Right atrium auricular region (tissue), 2 donors: Measurements from ENCODE around the gene SCLY. TPM values are rescaled to one million over a fixed set of nuclear protein-coding genes. Genes with fewer than 3 reads are reported as not detected.

Source experiments
- DNase-seq: peaks from one replicate; pipeline ENCODE4 v3.0.0-alpha.2; 2019; ENCODE audit warnings: low spot score
- H3K27ac ChIP-seq, 2 donors: fragments of 200-600 bp; sonication (generic); 1 replicate in 1 of 2; 2 replicates in 1 of 2; pipeline ENCODE4 v1.5.1; 2016 to 2019
- H3K27me3 ChIP-seq, 2 donors: fragments of 200-600 bp; sonication (generic); one replicate each; pipeline versions ENCODE4 v1.5.1 to v1.6.0; 2017 to 2019
- H3K36me3 ChIP-seq: fragments of 200-600 bp; sonication (generic); one replicate; pipeline ENCODE4 v1.5.1; 2016
- H3K4me1 ChIP-seq, 2 donors: fragments of 200-600 bp; sonication (generic); one replicate each; pipeline versions ENCODE4 v1.5.1 to v1.6.0; 2017 to 2019
- H3K4me3 ChIP-seq, 2 donors: fragments of 200-600 bp; sonication (generic); 1 replicate in 1 of 2; 2 replicates in 1 of 2; pipeline ENCODE4 v1.5.1; 2017 to 2019; ENCODE audit warnings: mild to moderate bottlenecking in 1 of 2, moderate library complexity in 1 of 2
- H3K9me3 ChIP-seq, 2 donors: fragments of 200-600 bp; sonication (generic); one replicate each; pipeline ENCODE4 v1.5.1; 2019
- total RNA-seq, 2 donors: library from RNA; depleted of rRNA; stranded (reverse); fragments of >200 nt; gene quantifications; one replicate each; pipeline ENCODE4 v1.1.0, GENCODE V29; 2016
- TF ChIP-seq, protein P1 (sequence below), 2 donors: fragments of 200-600 bp; sonication (generic); IDR thresholded peaks; one replicate each; pipeline ENCODE4 v1.5.1; 2019; ENCODE audit warnings: antibody characterized with exemption in 2 of 2

Gene SCLY
- total RNA-seq, 2 donors from 2014 or later, result 6.5 to 11.3 TPM

DNA sequence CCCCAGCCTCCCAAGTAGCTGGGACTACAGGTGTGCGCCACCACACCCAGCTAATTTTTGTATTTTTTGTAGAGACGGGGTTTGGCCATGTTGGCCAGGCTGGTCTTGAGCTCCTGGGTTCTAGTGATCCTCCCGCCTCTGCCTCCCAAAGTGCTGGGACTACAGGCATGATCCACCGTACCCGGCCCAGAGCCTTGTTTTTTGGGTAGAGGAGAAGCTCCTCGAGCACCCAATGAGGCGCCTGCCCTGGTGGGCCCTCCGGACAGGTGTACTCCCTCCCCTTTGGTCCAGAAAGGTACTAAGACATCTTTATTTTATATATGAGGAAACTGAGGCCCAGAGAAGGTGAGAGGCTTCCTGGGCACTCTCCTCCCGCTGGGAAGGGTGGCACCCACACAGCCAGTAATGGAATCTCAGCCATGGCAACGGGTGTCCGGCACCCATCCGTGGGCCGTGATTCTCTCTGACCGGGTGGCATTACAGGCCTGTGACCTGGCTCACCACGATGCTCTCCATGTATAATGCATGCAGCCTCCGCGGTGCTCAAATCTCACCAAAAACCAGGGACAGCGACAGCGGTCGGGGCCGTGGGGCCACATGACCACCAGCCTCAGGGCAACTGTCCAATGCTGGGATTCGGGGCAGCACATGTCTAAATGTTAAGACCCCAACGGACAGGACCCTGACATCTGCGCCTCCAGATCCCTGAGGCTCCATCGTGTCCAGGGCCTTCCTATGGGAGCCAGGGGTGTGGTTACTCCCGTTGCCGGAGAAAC, 60.9 kb downstream of the SCLY start:
- Histone ChIP-seq H3K27me3 (no peaks in the 10 kb centered on the region), H3K36me3 (no peaks in the 10 kb centered on the region), H3K9me3 (no peaks in the 10 kb centered on the region), H3K4me3 (no peak overlapping the region), H3K4me1 (peaks cover 0 to 8% of the 10 kb centered on the region in 2 donors), H3K27ac (no peak overlapping the region)
- TF ChIP-seq, protein P1, sequence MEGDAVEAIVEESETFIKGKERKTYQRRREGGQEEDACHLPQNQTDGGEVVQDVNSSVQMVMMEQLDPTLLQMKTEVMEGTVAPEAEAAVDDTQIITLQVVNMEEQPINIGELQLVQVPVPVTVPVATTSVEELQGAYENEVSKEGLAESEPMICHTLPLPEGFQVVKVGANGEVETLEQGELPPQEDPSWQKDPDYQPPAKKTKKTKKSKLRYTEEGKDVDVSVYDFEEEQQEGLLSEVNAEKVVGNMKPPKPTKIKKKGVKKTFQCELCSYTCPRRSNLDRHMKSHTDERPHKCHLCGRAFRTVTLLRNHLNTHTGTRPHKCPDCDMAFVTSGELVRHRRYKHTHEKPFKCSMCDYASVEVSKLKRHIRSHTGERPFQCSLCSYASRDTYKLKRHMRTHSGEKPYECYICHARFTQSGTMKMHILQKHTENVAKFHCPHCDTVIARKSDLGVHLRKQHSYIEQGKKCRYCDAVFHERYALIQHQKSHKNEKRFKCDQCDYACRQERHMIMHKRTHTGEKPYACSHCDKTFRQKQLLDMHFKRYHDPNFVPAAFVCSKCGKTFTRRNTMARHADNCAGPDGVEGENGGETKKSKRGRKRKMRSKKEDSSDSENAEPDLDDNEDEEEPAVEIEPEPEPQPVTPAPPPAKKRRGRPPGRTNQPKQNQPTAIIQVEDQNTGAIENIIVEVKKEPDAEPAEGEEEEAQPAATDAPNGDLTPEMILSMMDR (IDR thresholded peaks at IDR 0.05), result no peak
- DNase-seq, result no peak

DNA sequence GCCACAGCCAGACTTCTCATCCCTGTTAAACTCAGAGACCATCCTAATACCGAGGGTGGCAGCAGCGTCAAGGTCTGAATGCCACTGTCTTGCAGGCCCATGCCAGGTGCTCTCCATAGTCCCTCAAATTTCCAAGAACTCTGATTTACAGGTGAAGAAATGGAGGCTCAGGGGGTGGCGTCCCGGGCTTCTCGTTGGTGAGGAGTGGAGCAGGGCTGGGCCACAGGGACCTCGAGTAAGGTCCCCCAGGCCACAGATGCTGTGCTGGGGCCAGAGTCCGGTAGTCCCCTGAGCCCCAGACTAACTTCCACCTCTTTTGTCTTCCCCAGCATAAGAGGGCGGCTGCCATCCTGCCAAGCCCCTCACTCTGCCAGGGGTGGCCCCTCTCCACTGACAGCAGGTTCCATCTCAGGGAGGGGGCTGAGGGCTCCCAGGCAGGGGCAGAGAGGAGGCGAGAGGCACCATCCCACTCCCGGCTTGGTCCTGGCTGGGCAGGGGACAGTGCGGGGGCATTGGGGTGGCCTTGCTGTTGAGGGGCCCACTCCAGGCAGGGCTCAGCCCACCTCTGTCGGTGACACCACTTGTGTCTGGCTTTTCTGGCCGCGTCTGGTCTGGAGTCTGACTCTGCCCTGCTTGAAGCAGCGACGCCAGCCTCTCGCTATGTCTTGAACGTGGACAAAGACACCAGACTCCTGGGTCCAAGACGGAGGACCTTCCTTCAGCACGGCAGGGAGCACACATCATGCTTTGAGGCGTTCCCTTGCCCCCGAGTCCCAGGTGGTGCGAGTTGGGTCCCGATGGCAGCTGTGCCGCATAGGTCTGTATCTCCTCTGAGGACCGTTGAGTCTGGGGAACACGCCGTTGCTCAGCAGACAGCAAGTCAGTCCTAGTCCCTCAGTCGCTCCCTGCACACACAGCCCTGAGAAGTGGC, 61.8 kb downstream of the SCLY start:
- no peak overlapping the region for H3K4me3 ChIP-seq
- no peaks in the 10 kb centered on the region for H3K36me3 ChIP-seq
- TF ChIP-seq, protein P1 (IDR thresholded peaks at IDR 0.05), result no peak
- H3K4me1 ChIP-seq, result peaks cover 0 to 14% of the 10 kb centered on the region in 2 donors
- no peaks in the 10 kb centered on the region for H3K9me3 ChIP-seq
- no peak overlapping the region for H3K27ac ChIP-seq
- DNase-seq, result no peak
- no peaks in the 10 kb centered on the region for H3K27me3 ChIP-seq

DNA sequence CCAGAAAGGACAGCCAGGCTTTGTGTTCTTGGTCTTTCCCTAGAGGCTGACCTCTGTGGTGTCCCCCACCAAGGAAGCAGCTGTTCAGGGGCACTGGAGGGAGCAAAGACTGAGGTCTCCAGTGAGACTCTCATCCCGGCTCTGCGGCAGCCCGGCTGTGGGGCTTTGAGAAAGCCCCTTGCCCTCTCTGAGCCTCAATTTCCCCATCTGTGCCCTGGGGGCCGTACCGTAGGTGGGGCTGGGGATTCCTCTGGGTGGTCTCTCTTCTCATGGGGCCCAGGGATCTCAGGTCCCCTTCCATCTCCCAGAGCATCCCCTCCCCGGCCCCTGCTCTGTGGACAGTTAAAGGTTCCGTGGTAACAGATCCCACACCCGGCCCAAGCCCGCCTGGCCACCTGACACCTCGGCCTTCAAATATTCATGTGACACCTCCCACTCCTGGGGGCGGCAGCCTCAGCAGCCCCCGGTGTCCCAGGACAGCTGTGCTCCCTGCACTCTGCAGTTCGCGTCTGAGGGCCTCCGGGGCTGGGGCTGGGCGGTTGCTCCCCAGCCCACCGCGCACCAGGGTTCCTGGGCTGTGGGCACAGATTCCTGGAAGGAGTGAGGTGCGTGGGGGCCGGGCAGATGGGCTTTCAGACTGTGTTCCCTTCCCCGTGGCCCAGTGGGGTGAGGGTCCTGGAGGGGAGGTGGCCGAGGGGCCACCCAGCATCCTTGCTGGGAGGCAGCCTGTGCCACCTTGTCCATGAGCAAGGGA, 62.6 kb downstream of the SCLY start:
- TF ChIP-seq, protein P1 (IDR thresholded peaks at IDR 0.05), result no peak
- H3K27me3 ChIP-seq, result no peaks in the 10 kb centered on the region
- no peak overlapping the region for H3K27ac ChIP-seq
- H3K9me3 ChIP-seq, result no peaks in the 10 kb centered on the region
- no peak for DNase-seq
- peaks cover 0 to 14% of the 10 kb centered on the region in 2 donors for H3K4me1 ChIP-seq
- no peaks in the 10 kb centered on the region for H3K36me3 ChIP-seq
- H3K4me3 ChIP-seq, result no peak overlapping the region

DNA sequence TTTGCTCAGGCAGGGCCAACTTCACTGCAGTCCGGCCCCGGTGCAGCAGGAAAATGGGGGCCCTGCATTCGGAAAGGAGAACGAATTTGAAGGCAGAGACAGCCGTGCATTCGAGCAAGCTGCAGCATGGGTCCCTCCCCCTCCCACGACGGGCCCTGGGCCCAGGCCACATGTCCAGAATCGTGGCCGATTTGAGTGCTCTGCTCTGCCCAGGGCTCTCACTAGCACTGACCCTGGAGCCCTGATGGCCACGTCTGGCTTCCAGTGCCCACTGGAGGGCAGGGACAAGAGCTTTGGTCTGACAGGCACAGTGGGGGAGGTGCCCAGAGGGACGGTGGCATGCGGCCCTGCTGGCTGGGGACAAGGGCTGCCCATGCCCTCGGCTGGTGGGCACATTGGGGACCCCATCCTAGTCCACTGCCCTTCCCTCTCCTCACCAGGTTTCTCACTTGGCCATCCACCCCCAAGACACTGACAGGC, 63.2 kb downstream of the SCLY start:
- TF ChIP-seq, protein P1 (IDR thresholded peaks at IDR 0.05), result no peak
- DNase-seq, result no peak
- H3K36me3 ChIP-seq, result no peaks in the 10 kb centered on the region
- H3K27ac ChIP-seq, result no peak overlapping the region
- no peaks in the 10 kb centered on the region for H3K9me3 ChIP-seq
- no peak overlapping the region for H3K4me3 ChIP-seq
- peaks cover 0 to 14% of the 10 kb centered on the region in 2 donors for H3K4me1 ChIP-seq
- no peaks in the 10 kb centered on the region for H3K27me3 ChIP-seq

DNA sequence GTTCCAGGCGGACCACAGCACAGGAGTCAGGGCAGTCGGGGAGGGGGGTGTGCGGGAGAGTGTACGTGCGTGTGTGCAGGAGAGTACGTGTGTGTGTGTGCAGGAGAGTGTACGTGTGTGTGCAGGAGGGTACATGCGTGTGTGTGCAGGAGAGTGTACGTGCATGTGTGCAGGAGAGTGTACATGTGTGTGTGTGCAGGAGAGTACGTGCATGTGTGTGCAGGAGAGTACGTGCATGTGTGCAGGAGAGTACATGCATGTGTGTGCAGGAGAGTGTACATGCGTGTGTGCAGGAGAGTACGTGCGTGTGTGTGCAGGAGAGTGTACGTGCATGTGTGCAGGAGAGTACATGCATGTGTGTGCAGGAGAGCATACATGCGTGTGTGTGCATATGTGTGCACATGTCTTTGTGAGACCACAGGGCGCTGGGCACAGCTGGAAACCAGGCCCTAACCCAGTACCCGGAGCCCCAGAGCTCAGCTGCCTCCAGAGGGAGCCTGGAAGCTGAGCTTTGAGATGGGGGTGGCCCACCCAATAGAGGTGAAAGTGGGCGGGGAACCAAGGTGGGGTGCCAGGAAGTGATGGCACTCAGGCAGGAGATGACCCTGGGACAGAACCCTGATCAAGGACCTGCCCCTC, 63.8 kb downstream of the SCLY start:
- no peak overlapping the region for H3K4me3 ChIP-seq
- H3K36me3 ChIP-seq, result no peaks in the 10 kb centered on the region
- H3K27me3 ChIP-seq, result no peaks in the 10 kb centered on the region
- no peaks in the 10 kb centered on the region for H3K9me3 ChIP-seq
- no peak overlapping the region for H3K27ac ChIP-seq
- TF ChIP-seq, protein P1 (IDR thresholded peaks at IDR 0.05), result no peak
- peaks cover 0 to 14% of the 10 kb centered on the region in 2 donors for H3K4me1 ChIP-seq
- no peak for DNase-seq
